PC-3 (cell line): ENCODE measurements around the gene TSHZ2. TPM values are rescaled to one million over a fixed set of nuclear protein-coding genes. Genes with fewer than 3 reads are reported as not detected.

Experiments used
- ATAC-seq: fragments of 200-7000 bp; cut with Tn5 transposase; 2 replicates; pipeline ENCODE4 v1.9.1; 2020; ENCODE audit warnings: mild to moderate bottlenecking, moderate library complexity
- BruUV-seq: library from RNA; stranded (reverse); fragments of 400-500 nt; replicated peaks from 2 replicates; lab custom pipeline; 2021; lab: Mats Ljungman, UMichigan
- CTCF ChIA-PET: fragments of 300-600 bp; sonication (Branson Sonifier 250); formaldehyde crosslinking; loops from one replicate; lab custom pipeline; 2022; ENCODE audit warnings: antibody characterized with exemption; lab: Charles Lee
- POLR2A ChIA-PET: fragments of 300-600 bp; sonication (Branson Sonifier 250); formaldehyde crosslinking; loops from one replicate; lab custom pipeline; 2022; ENCODE audit warnings: antibody characterized with exemption; ENCODE audit not compliant: unreplicated experiment; lab: Charles Lee
- DNase-seq: peaks from one replicate; pipeline ENCODE4 v3.0.0-alpha.2; 2015
- H2AFZ ChIP-seq: fragments of 300-600 bp; sonication (generic); 2 replicates; pipeline ENCODE4 v1.6.0; 2016; ENCODE audit warnings: antibody characterized with exemption, low read length
- H3F3A ChIP-seq: fragments of 300-600 bp; sonication (generic); one replicate; pipeline ENCODE4 v1.6.0; 2017; ENCODE audit warnings: antibody characterized with exemption, low read length, control low read depth, mild to moderate bottlenecking; ENCODE audit not compliant: unreplicated experiment
- H3K27ac ChIP-seq: fragments of 300-600 bp; sonication (generic); 2 replicates; pipeline ENCODE4 v1.5.1; 2016; ENCODE audit warnings: mild to moderate bottlenecking, low read length
- H3K27me3 ChIP-seq: fragments of 300-600 bp; sonication (generic); 2 replicates; pipeline ENCODE4 v1.6.1; 2016; ENCODE audit warnings: low read length, mixed read lengths
- H3K36me3 ChIP-seq: fragments of 300-600 bp; sonication (generic); 2 replicates; pipeline ENCODE4 v1.6.1; 2016; ENCODE audit warnings: low read depth, mixed run types, low read length, mixed read lengths
- H3K4me1 ChIP-seq: fragments of 300-600 bp; sonication (generic); 2 replicates; pipeline ENCODE4 v1.5.1; 2016; ENCODE audit warnings: low read length; ENCODE audit not compliant: insufficient read depth
- H3K4me2 ChIP-seq: fragments of 300-600 bp; sonication (generic); 2 replicates; pipeline ENCODE4 v1.6.0; 2016; ENCODE audit warnings: low read length
- H3K4me3 ChIP-seq: fragments of 300-600 bp; sonication (generic); 2 replicates; pipeline ENCODE4 v1.5.1; 2016; ENCODE audit warnings: mild to moderate bottlenecking, low read length, mixed read lengths
- H3K79me2 ChIP-seq: fragments of 300-600 bp; sonication (generic); 2 replicates; pipeline ENCODE4 v1.6.1; 2017; ENCODE audit warnings: low read length, mixed read lengths
- H3K9ac ChIP-seq: fragments of 300-600 bp; sonication (generic); 2 replicates; pipeline ENCODE4 v1.6.0; 2016; ENCODE audit warnings: mild to moderate bottlenecking, low read length
- H3K9me2 ChIP-seq: fragments of 300-600 bp; sonication (generic); replicated peaks from 2 replicates; pipeline ENCODE4 v1.6.1; 2016; ENCODE audit warnings: mixed run types, low read length, mixed read lengths
- H3K9me3 ChIP-seq: fragments of 300-600 bp; sonication (generic); 2 replicates; pipeline ENCODE4 v1.6.1; 2016; ENCODE audit warnings: low read length, mixed read lengths
- H4K20me1 ChIP-seq: fragments of 300-600 bp; sonication (generic); 2 replicates; pipeline ENCODE4 v1.6.1; 2016; ENCODE audit warnings: low read length, mixed read lengths
- EZH2 ChIP-seq: fragments of 300-600 bp; sonication (generic); IDR thresholded peaks from one replicate; pipeline ENCODE4 v1.6.1; 2017; ENCODE audit warnings: antibody characterized with exemption, mild to moderate bottlenecking, low read length; ENCODE audit not compliant: unreplicated experiment
- EZH2phosphoT487 ChIP-seq: fragments of 300-600 bp; sonication (generic); IDR thresholded peaks from 2 replicates; pipeline ENCODE4 v1.6.1; 2018; ENCODE audit warnings: mild to moderate bottlenecking, antibody characterized with exemption, low read length, borderline replicate concordance
- intact Hi-C: fragments of 100-400 bp; cut with micrococcal nuclease; formaldehyde crosslinking; loops from 2 replicates; pipeline ENCODE4 v1.9.0; 2023
- total RNA-seq: library from RNA; depleted of rRNA; stranded (reverse); fragments of >200 nt; gene quantifications from 2 replicates; pipeline ENCODE4 v1.2.3, GENCODE V29; 2014
- TF ChIP-seq, protein P1 (sequence below): fragments of 300-600 bp; sonication (generic); conservative IDR thresholded peaks from 2 replicates; pipeline ENCODE4 v1.5.1; 2017; ENCODE audit warnings: antibody characterized with exemption, low read depth, mild to moderate bottlenecking, low read length

TSHZ2 gene
- total RNA-seq, 1 experiment from 2014 or later, result not detected

DNA sequence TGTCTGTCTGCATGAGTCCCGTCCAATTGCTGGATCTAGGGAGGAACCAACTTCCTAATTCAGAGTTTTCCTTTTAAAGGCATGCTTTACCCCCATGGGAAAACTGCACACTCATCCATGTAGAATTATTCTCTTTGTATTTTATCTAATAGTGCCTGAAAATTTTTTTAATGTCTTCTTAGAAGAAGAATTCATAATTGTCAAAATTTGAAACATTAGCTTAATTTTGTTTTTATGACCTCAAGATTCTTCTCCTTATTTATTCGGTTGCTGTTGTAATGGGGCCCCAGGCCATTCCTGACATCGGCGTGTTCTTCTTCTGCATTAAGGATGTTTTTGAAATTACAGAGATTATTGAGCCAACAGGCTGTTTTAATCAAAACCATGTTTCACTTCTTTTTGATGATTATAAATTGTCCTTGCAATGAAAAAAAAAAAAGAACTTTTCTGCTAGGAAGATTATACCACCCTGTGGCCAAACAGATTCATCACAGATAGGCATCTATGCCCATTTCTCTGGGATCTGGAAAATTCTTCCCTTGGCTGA lies 521.2 kb downstream of the TSHZ2 start:
- no peaks in the 10 kb centered on the region for H3K4me1 ChIP-seq
- no peaks in the 10 kb centered on the region for H3K9me3 ChIP-seq
- TF ChIP-seq EZH2phosphoT487 (no peak), EZH2 (no peak)
- TF ChIP-seq, protein P1, sequence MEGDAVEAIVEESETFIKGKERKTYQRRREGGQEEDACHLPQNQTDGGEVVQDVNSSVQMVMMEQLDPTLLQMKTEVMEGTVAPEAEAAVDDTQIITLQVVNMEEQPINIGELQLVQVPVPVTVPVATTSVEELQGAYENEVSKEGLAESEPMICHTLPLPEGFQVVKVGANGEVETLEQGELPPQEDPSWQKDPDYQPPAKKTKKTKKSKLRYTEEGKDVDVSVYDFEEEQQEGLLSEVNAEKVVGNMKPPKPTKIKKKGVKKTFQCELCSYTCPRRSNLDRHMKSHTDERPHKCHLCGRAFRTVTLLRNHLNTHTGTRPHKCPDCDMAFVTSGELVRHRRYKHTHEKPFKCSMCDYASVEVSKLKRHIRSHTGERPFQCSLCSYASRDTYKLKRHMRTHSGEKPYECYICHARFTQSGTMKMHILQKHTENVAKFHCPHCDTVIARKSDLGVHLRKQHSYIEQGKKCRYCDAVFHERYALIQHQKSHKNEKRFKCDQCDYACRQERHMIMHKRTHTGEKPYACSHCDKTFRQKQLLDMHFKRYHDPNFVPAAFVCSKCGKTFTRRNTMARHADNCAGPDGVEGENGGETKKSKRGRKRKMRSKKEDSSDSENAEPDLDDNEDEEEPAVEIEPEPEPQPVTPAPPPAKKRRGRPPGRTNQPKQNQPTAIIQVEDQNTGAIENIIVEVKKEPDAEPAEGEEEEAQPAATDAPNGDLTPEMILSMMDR, result no peak; the same call in 1 of the 2 replicates
- ChIA-PET POLR2A (no interaction called here), CTCF (no interaction called here)
- H3K27ac ChIP-seq, result no peak overlapping the region
- H3K36me3 ChIP-seq, result no peaks in the 10 kb centered on the region
- DNase-seq (no peak), ATAC-seq (no peak)
- H3K4me3 ChIP-seq, result no peak overlapping the region
- intact Hi-C loops, result no loop called here
- H3K79me2 ChIP-seq, result no peaks in the 10 kb centered on the region
- H3K27me3 ChIP-seq, result no peaks in the 10 kb centered on the region
- H3F3A ChIP-seq, result no peaks in the 10 kb centered on the region
- no TSS peak for BruUV-seq
- H4K20me1 ChIP-seq, result no peaks in the 10 kb centered on the region
- H2AFZ ChIP-seq, result no peak overlapping the region
- H3K9me2 ChIP-seq, result no peaks in the 10 kb centered on the region
- no peak overlapping the region for H3K4me2 ChIP-seq
- no peak overlapping the region for H3K9ac ChIP-seq

DNA sequence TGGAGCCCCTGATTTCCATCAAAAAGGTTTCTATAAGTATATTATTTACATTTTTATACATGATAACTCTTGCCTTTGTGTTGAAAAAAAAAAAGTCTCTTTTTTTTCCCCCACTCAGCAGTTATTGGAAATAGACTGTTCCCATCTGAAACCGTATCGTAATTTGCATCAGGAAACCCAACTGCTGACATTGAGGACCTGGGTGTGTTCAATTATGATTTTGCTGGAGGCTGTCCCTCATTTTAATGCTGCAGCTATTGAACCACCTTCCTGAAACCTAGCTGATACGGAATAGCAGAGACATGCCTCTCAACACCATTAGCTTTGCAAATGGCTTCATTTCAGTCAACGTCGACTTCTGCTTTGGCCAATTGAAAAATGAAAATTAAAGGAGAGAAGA lies 522.6 kb downstream of the TSHZ2 start:
- Histone ChIP-seq H3K9ac (no peak overlapping the region), H4K20me1 (no peaks in the 10 kb centered on the region), H3F3A (no peaks in the 10 kb centered on the region), H3K9me3 (no peaks in the 10 kb centered on the region), H3K4me1 (no peaks in the 10 kb centered on the region), H3K4me2 (no peak overlapping the region), H3K36me3 (no peaks in the 10 kb centered on the region), H3K79me2 (no peaks in the 10 kb centered on the region), H3K9me2 (no peaks in the 10 kb centered on the region), H3K27ac (no peak overlapping the region), H3K4me3 (no peak overlapping the region), H3K27me3 (no peaks in the 10 kb centered on the region), H2AFZ (no peak overlapping the region)
- intact Hi-C loops, result no loop called here
- no TSS peak for BruUV-seq
- ChIA-PET CTCF (no interaction called here), POLR2A (interaction anchor here (0.7 kb wide), 1 partner anchor 680 kb away, joined by 7 read pairs; no protein-coding TSS in a partner anchor)
- ATAC-seq (no peak), DNase-seq (no peak)
- TF ChIP-seq EZH2 (no peak), EZH2phosphoT487 (no peak)
- TF ChIP-seq, protein P1, result no peak

DNA sequence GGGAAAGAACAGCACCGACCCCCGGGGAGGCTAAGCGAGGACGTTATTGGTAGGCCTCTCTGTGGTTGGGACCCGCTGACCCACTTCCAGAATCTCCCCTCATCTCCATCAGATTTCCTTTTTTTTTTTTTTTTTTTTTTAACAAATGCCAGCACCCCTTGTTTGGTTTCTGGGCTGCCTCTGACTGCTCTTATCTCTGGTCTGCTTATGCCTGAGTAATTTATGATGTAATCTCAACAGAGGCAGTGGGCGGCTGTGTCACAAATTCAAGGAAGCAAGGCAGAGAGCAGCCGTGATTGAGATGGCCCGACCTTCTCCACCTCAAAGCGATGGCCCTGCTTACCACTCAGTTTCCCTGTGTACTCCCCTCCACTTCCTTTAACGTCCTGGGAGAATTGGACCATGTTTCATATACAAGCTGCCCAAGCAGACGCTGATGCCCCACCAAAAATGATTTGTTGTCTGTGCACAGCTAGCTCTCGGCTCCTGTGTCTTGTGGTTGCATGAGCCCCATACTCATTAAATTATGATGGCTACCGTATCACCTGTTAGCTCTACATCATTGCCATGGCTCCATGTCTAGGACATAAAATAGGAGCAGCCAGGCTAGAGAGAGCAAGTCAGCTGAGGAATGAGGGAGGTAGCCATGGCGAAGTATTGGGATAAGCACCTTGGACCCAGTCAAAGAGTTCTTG lies 523.4 kb downstream of the TSHZ2 start:
- no TSS peak for BruUV-seq
- TF ChIP-seq, protein P1, result no peak
- TF ChIP-seq EZH2phosphoT487 (no peak), EZH2 (no peak)
- CTCF ChIA-PET, result no interaction called here

More for the DNA sequence above, 523.4 kb downstream of the TSHZ2 start:
- Histone ChIP-seq H3K9me2 (no peaks in the 10 kb centered on the region), H3K36me3 (no peaks in the 10 kb centered on the region), H3K4me3 (no peak overlapping the region), H2AFZ (no peak overlapping the region), H3K9me3 (no peaks in the 10 kb centered on the region), H4K20me1 (no peaks in the 10 kb centered on the region), H3K27ac (no peak overlapping the region), H3K4me2 (no peak overlapping the region), H3K9ac (no peak overlapping the region), H3K79me2 (peaks cover 3% of the 10 kb centered on the region), H3F3A (no peaks in the 10 kb centered on the region), H3K27me3 (no peaks in the 10 kb centered on the region), H3K4me1 (no peaks in the 10 kb centered on the region)
- intact Hi-C loops, result no loop called here
- POLR2A ChIA-PET, result interaction anchor here (0.7 kb wide), 1 partner anchor 680 kb away, joined by 7 read pairs; no protein-coding TSS in a partner anchor
- ATAC-seq (no peak), DNase-seq (no peak)
